Endothelial cell of umbilical vein (primary cell): ENCODE data around the gene OSTC. TPM values are rescaled to one million over a fixed set of nuclear protein-coding genes. Genes with fewer than 3 reads are reported as not detected.

Source experiments
- BruUV-seq: library from RNA; stranded (reverse); fragments of 400-500 nt; replicated peaks from 2 replicates; lab custom pipeline; 2021; lab: Mats Ljungman, UMichigan
- CTCF ChIA-PET: fragments of 300-600, 350-600 bp; sonication (Branson Sonifier 250); formaldehyde crosslinking; loops from one replicate; lab custom pipeline; 2021; ENCODE audit warnings: antibody characterized with exemption, inconsistent platforms; lab: Charles Lee
- POLR2A ChIA-PET: fragments of 300-600, 350-600 bp; sonication (Branson Sonifier 250); formaldehyde crosslinking; loops from one replicate; lab custom pipeline; 2021; ENCODE audit warnings: antibody characterized with exemption, inconsistent platforms; lab: Charles Lee
- DNase-seq: peaks from one replicate; pipeline ENCODE4 v3.0.0-alpha.2; 2011; ENCODE audit warnings: low read depth, low spot score
- FAIRE-seq: peaks from 2 replicates; lab custom pipeline; 2011; peaks lifted over from hg19 to GRCh38; lab: Jason Lieb, UNC
- H2AFZ ChIP-seq: 2 replicates; pipeline ENCODE4 v1.6.0; 2012; ENCODE audit warnings: low read depth, low read length, control low read depth, inconsistent platforms
- H3K27ac ChIP-seq: 2 replicates; pipeline ENCODE4 v1.5.1; 2011; ENCODE audit warnings: low read depth, mild to moderate bottlenecking, control low read depth, low read length, moderate library complexity; ENCODE audit not compliant: insufficient read depth
- H3K27me3 ChIP-seq, 2 experiments: 2 replicates each; pipeline versions ENCODE4 v1.6.0 to v1.6.1; 2011; ENCODE audit warnings: low read length in 2 of 2, mixed read lengths in 1 of 2; ENCODE audit not compliant: control insufficient read depth in 2 of 2, insufficient read depth in 2 of 2
- H3K36me3 ChIP-seq, 2 experiments: 2 replicates in 1 of 2; 3 replicates in 1 of 2; pipeline ENCODE4 v1.5.1; 2011; ENCODE audit warnings: low read length in 2 of 2, mild to moderate bottlenecking in 1 of 2, moderate library complexity in 1 of 2; ENCODE audit not compliant: control insufficient read depth in 2 of 2, insufficient read depth in 2 of 2; ENCODE audit errors: extremely low read depth in 1 of 2
- H3K4me1 ChIP-seq: 3 replicates; pipeline ENCODE4 v1.5.1; 2011; ENCODE audit warnings: mild to moderate bottlenecking, low read length; ENCODE audit not compliant: control insufficient read depth, insufficient read depth; ENCODE audit errors: extremely low read depth
- H3K4me2 ChIP-seq: 2 replicates; pipeline ENCODE4 v1.6.1; 2011; ENCODE audit warnings: low read length, control low read depth, mixed read lengths; ENCODE audit not compliant: insufficient read depth
- H3K4me3 ChIP-seq, 3 experiments: fragments of 200-600 bp in 1 of 3; sonication (generic), shearing (Covaris generic) in 1 of 3; replicated peaks in 1 of 3; 2 replicates each; pipeline ENCODE4 v1.5.1; 2011 to 2016; ENCODE audit warnings: control low read depth in 3 of 3, low read length in 3 of 3, mild to moderate bottlenecking in 2 of 3, inconsistent platforms in 1 of 3, low read depth in 1 of 3, moderate library complexity in 1 of 3; ENCODE audit not compliant: insufficient read depth in 1 of 3
- H3K79me2 ChIP-seq: 2 replicates; pipeline ENCODE4 v1.6.0; 2012; ENCODE audit warnings: low read length, inconsistent platforms; ENCODE audit not compliant: control insufficient read depth, insufficient read depth
- H3K9ac ChIP-seq: replicated peaks from 2 replicates; pipeline ENCODE3; 2011; ENCODE audit warnings: low read length, control low read depth; ENCODE audit not compliant: insufficient read depth; ENCODE audit errors: extremely low read depth
- H3K9me1 ChIP-seq: replicated peaks from 3 replicates; pipeline ENCODE4 v1.6.0; 2011; ENCODE audit warnings: mild to moderate bottlenecking, low read length; ENCODE audit not compliant: control insufficient read depth, insufficient read depth; ENCODE audit errors: extremely low read depth
- H3K9me3 ChIP-seq: replicated peaks from 2 replicates; pipeline ENCODE4 v1.5.1; 2012; ENCODE audit warnings: low read length, inconsistent platforms; ENCODE audit not compliant: control insufficient read depth, insufficient read depth
- H4K20me1 ChIP-seq: replicated peaks from 2 replicates; pipeline ENCODE3; 2011; ENCODE audit warnings: mild to moderate bottlenecking, low read length; ENCODE audit not compliant: control insufficient read depth, insufficient read depth; ENCODE audit errors: extremely low read depth
- CTCF ChIP-seq, 2 donors: IDR thresholded peaks; 1 replicate in 1 of 2; 2 replicates in 1 of 2; pipeline ENCODE4 v1.5.1; 2011; ENCODE audit warnings: low read length in 2 of 2, mild to moderate bottlenecking in 2 of 2, moderate library complexity in 2 of 2, control low read depth in 1 of 2, inconsistent platforms in 1 of 2, low read depth in 1 of 2; ENCODE audit not compliant: insufficient read depth in 1 of 2; ENCODE audit errors: extremely low read depth in 1 of 2
- EZH2 ChIP-seq: IDR thresholded peaks from 2 replicates; pipeline ENCODE4 v1.6.1; 2012; ENCODE audit warnings: borderline replicate concordance, low read depth, mild to moderate bottlenecking, moderate library complexity, low read length, inconsistent platforms; ENCODE audit not compliant: severe bottlenecking
- FOS ChIP-seq: IDR thresholded peaks from 2 replicates; pipeline ENCODE4 v1.6.1; 2011; ENCODE audit warnings: mild to moderate bottlenecking, low read length, moderate library complexity, borderline replicate concordance; ENCODE audit not compliant: insufficient read depth
- GATA2 ChIP-seq: IDR thresholded peaks from 2 replicates; pipeline ENCODE4 v1.7.0; 2011; ENCODE audit warnings: low read depth, mild to moderate bottlenecking, moderate library complexity, mixed read lengths, low read length; ENCODE audit not compliant: insufficient read length, insufficient read depth
- JUN ChIP-seq: IDR thresholded peaks from 2 replicates; pipeline ENCODE4 v1.6.1; 2011; ENCODE audit warnings: borderline replicate concordance, low read depth; ENCODE audit not compliant: insufficient read length, insufficient read depth
- MAX ChIP-seq: IDR thresholded peaks from 2 replicates; pipeline ENCODE4 v1.6.1; 2011; ENCODE audit not compliant: insufficient read depth, insufficient read length
- MYC ChIP-seq: IDR thresholded peaks from one replicate; pipeline ENCODE4 v1.6.1; 2011; ENCODE audit warnings: mild to moderate bottlenecking, low read depth, low read length
- POLR2A ChIP-seq: IDR thresholded peaks from 2 replicates; pipeline ENCODE4 v1.6.1; 2012; ENCODE audit warnings: low read depth, mild to moderate bottlenecking, control low read depth, low read length
- POLR2AphosphoS5 ChIP-seq: IDR thresholded peaks from 2 replicates; pipeline ENCODE4 v1.6.1; 2012; ENCODE audit warnings: low read depth, mild to moderate bottlenecking, control low read depth, low read length, moderate library complexity; ENCODE audit not compliant: insufficient read depth
- dilution Hi-C: fragments of 300-500 bp; cut with MboI; formaldehyde crosslinking; loops from one replicate; pipeline ENCODE4 v1.15.0; 2019; ENCODE audit warnings: low sequenced_read_pairs; ENCODE audit not compliant: extremely low pct_ligation_motif_present
- intact Hi-C: fragments of 100-400 bp; cut with micrococcal nuclease; formaldehyde crosslinking; loops from one replicate; pipeline ENCODE4 v1.10.0; 2022
- polyA plus RNA-seq, 4 experiments: library from polyadenylated mRNA; depleted of rRNA in 3 of 4; stranded (reverse) in 3 of 4; unstranded in 1 of 4; fragments of >200 nt; gene quantifications; 2 replicates each; pipeline versions ENCODE4 v1.2.1 to v1.2.3, GENCODE V29; 2011 to 2012; ENCODE audit warnings: missing spikeins in 1 of 4
- total RNA-seq: library from RNA; stranded (reverse); gene quantifications from 2 replicates; pipeline ENCODE4 v1.2.3, GENCODE V29; 2021

The OSTC gene
- total and polyA plus RNA-seq, 2 donors (not counting 3 experiments of a cell fraction or from before 2014, with no cell fraction given) = 196 to 310 TPM

DNA sequence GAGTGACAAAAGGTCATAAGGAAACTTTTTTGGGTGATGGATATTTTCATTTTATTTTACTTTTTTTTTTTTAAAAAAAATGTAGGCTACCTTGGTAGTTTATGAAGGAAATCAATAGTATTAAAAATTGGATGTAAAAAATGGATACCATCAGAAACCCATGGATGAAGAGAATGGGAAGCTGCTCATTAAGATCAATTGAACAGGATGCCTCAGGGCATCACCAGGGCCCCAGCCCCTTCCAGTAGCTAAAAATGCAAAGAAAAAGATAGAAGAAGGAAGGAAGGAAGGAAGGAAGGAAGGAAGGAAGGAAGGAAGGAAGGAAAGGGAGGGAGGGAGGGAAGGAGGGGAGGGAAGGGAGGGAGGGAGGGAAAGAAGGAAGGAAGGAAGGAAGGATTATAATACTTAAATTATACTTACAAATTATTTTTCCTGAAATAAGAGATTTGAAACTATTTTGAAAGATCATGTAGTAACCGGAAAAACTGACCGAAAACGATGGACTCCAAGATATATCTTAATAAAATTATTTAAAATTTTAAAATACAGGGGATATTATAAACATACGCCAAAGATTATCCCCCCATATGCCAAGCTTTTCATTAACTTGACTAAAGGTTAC lies 24.1 kb downstream of the OSTC start:
- TF ChIP-seq GATA2 (no peak), JUN (no peak), POLR2AphosphoS5 (no peak), FOS (no peak), POLR2A (no peak), CTCF (IDR thresholded peaks at IDR 0.05; ENCODE audit: extremely low read depth in 1 of 2, insufficient read depth in 1 of 2, low read depth in 1 of 2, low read length in 2 of 2) (no peak), MYC (no peak), EZH2 (no peak), MAX (no peak)
- intact Hi-C loops = loop anchor here (10.0 kb wide), 1 partner anchor 1140 kb away; the partner anchor contains the start of gene GAR1
- Histone ChIP-seq H3K27ac (no peak overlapping the region), H3K9me3 (no peaks in the 10 kb centered on the region), H3K4me1 (no peaks in the 10 kb centered on the region), H3K4me3 (no peak overlapping the region), H2AFZ (no peak overlapping the region), H3K36me3 (peaks cover 0 to 7% of the 10 kb centered on the region in 2 experiments), H3K9me1 (no peaks in the 10 kb centered on the region), H3K79me2 (no peaks in the 10 kb centered on the region), H4K20me1 (no peaks in the 10 kb centered on the region), H3K4me2 (no peak overlapping the region), H3K27me3 (no peaks in the 10 kb centered on the region), H3K9ac (no peak overlapping the region)
- DNase-seq (no peak), FAIRE-seq (no peak)
- ChIA-PET CTCF (interaction anchor here (0.7 to 2.4 kb wide), 4 partner anchors 10 to 731 kb away, joined by 4 to 10 read pairs (median 4); no protein-coding TSS in a partner anchor), POLR2A (interaction anchor here (0.5 kb wide), 1 partner anchor 82 kb away, joined by 5 read pairs; no protein-coding TSS in a partner anchor)
- dilution Hi-C loops = no loop called here
- BruUV-seq = no TSS peak
